ENCODE data around the gene GNAQ.

- TF ChIP-seq USF1 (IDR thresholded peaks at IDR 0.05), result no peak
- TF ChIP-seq RAD21 (IDR thresholded peaks at IDR 0.05; ENCODE audit: low read depth), result no peak
Measured at GRCh38 chr9:78072586-78073199, 41.1 kb upstream of the GNAQ start.

All from Ishikawa (cell line).